Measurements from ENCODE around the gene NUBP1. TPM values are rescaled to one million over a fixed set of nuclear protein-coding genes. Genes with fewer than 3 reads are reported as not detected.

NUBP1 gene
- total and polyA plus RNA-seq, 8 donors = 14.6 to 32.1 (median 22.3) TPM

- TF ChIP-seq CTCF (IDR thresholded peaks at IDR 0.05) = no peak
- Histone ChIP-seq H3K27me3 (no peaks in the 10 kb centered on the region), H3K4me3 (no peak overlapping the region), H3K9me3 (no peaks in the 10 kb centered on the region), H3K27ac (no peak overlapping the region), H3K4me1 (no peaks in the 10 kb centered on the region), H3K36me3 (no peaks in the 10 kb centered on the region)
- 87 to 92% methylated on average over 4 of the region's 4 CpGs for WGBS, 2 donors
- no peak for FAIRE-seq
- no peak for ATAC-seq
- DNase-seq = no peak
- intact Hi-C loops (cut with DNase I) = no loop called here
Measured at GRCh38 chr16:10791048-10791447, 47.4 kb downstream of the NUBP1 start.

- TF ChIP-seq CTCF (IDR thresholded peaks at IDR 0.05) = no peak
- Histone ChIP-seq H3K27ac (peak overlapping the region in 1 of 4 donors; percentile 19), H3K4me1 (no peaks in the 10 kb centered on the region), H3K4me3 (no peak overlapping the region), H3K36me3 (no peaks in the 10 kb centered on the region), H3K9me3 (no peaks in the 10 kb centered on the region), H3K27me3 (no peaks in the 10 kb centered on the region)
- intact Hi-C loops (cut with DNase I) = no loop called here
- WGBS, 2 donors = 92% methylated on average over 3 of the region's 3 CpGs
- FAIRE-seq (no peak), ATAC-seq (peak in 2 of 4 donors; percentile 29 to 49), DNase-seq (no peak)
Measured at GRCh38 chr16:10799736-10800135, 56.1 kb downstream of the NUBP1 start.

GRCh38 chr16:10805334-10805733 is 61.7 kb downstream of the NUBP1 start:
- DNase-seq (no peak), FAIRE-seq (no peak), ATAC-seq (no peak)
- H3K27me3 ChIP-seq = no peaks in the 10 kb centered on the region
- WGBS, 2 donors = 85 to 88% methylated on average over 9 of the region's 9 CpGs
- H3K27ac ChIP-seq = no peak overlapping the region
- H3K4me1 ChIP-seq = no peaks in the 10 kb centered on the region
- H3K36me3 ChIP-seq = no peaks in the 10 kb centered on the region
- intact Hi-C loops (cut with DNase I) = no loop called here
- H3K9me3 ChIP-seq = no peaks in the 10 kb centered on the region
- TF ChIP-seq CTCF (IDR thresholded peaks at IDR 0.05) = no peak
- H3K4me3 ChIP-seq = no peak overlapping the region

- WGBS, 2 donors = 89 to 91% methylated on average over 6 of the region's 6 CpGs
- FAIRE-seq (no peak), DNase-seq (no peak), ATAC-seq (peak in 1 of 4 donors; percentile 12)
- intact Hi-C loops (cut with DNase I) = no loop called here
- no peak overlapping the region for H3K27ac ChIP-seq
- TF ChIP-seq CTCF (IDR thresholded peaks at IDR 0.05) = no peak
- H3K27me3 ChIP-seq = no peaks in the 10 kb centered on the region
- no peak overlapping the region for H3K4me3 ChIP-seq
- H3K9me3 ChIP-seq = no peaks in the 10 kb centered on the region
- no peaks in the 10 kb centered on the region for H3K4me1 ChIP-seq
- no peaks in the 10 kb centered on the region for H3K36me3 ChIP-seq
Measured at GRCh38 chr16:10806698-10807097, 63.1 kb downstream of the NUBP1 start.

- 87 to 89% methylated on average over 3 of the region's 3 CpGs for WGBS, 2 donors
- no peaks in the 10 kb centered on the region for H3K9me3 ChIP-seq
- no peak overlapping the region for H3K4me3 ChIP-seq
- H3K27ac ChIP-seq = no peak overlapping the region
- H3K27me3 ChIP-seq = no peaks in the 10 kb centered on the region
- ATAC-seq (no peak), FAIRE-seq (no peak), DNase-seq (no peak)
- intact Hi-C loops (cut with DNase I) = no loop called here
- no peaks in the 10 kb centered on the region for H3K4me1 ChIP-seq
- H3K36me3 ChIP-seq = no peaks in the 10 kb centered on the region
- no peak for TF ChIP-seq CTCF (IDR thresholded peaks at IDR 0.05)
Measured at GRCh38 chr16:10808218-10808617, 64.6 kb downstream of the NUBP1 start.

All from pancreas (tissue), 10 donors.